ENCODE measurements around the gene SGCG. TPM values are rescaled to one million over a fixed set of nuclear protein-coding genes. Genes with fewer than 3 reads are reported as not detected.

SGCG gene
- total RNA-seq, 2 experiments from 2014 or later = not detected

- ATAC-seq = no peak
- Mint-ChIP-seq H3K27me3 (no peaks in the 10 kb centered on the region), H3K36me3 (peaks cover 38% of the 10 kb centered on the region), H3K9me3 (ENCODE audit: low read depth) (no peaks in the 10 kb centered on the region), H3K27ac (no peak overlapping the region), H3K4me3 (no peak overlapping the region), H3K4me1 (peaks cover 1% of the 10 kb centered on the region)
- CTCF ChIA-PET = no interaction called here
- no peak for DNase-seq
Measured at GRCh38 chr13:23356368-23356767, 175.6 kb downstream of the SGCG start.

- CTCF ChIA-PET = interaction anchor here (1.0 kb wide), 1 partner anchor 45 kb away, joined by 6 read pairs; no protein-coding TSS in a partner anchor
- ATAC-seq (no peak), DNase-seq (no peak)
- Mint-ChIP-seq H3K4me1 (no peaks in the 10 kb centered on the region), H3K4me3 (no peak overlapping the region), H3K36me3 (peaks cover 29% of the 10 kb centered on the region), H3K9me3 (ENCODE audit: low read depth) (no peaks in the 10 kb centered on the region), H3K27ac (no peak overlapping the region), H3K27me3 (no peaks in the 10 kb centered on the region)
Measured at GRCh38 chr13:23357349-23357748, 176.6 kb downstream of the SGCG start.

DNA sequence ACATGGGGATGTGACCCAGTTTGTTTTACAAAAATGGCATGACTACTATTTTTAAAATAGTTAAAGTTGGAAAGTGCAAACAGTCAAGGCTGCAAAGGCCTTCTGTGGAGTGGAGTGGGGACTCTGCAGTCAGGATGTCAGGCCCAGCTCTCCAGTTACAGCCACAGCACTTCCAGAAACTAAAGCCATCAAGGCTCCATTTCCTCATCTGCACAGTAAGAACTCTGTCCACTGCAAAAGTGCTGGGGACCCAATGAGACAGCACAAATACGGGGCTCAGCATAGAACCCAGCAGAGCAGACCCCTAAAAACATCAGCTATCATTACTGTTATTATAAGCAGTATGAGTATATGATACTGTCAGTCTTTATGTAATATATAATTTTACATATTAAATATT, 179.1 kb downstream of the SGCG start:
- no peaks in the 10 kb centered on the region for H3K27me3 Mint-ChIP-seq
- H3K36me3 Mint-ChIP-seq = peaks cover 32% of the 10 kb centered on the region
- CTCF ChIA-PET = no interaction called here

DNA sequence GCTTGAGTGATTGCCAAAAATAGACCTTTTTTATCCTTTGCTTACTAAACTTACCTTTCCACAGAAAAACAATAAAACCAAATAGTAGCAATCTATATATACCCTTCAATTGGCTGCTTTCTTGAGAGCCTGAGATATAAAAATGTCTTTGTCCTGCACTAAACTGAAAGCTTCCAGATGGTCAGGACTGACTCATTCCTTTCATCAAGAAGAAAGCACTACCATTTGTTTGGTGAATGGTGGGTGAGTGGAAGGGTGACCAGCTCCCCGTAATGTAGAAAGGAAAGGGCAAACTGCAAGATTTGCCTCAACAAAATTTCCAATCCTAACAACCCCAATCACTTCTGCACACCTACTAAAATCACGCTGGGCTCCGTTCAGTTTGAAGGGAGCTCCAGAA, 184.9 kb downstream of the SGCG start:
- CTCF ChIA-PET = no interaction called here
- Mint-ChIP-seq H3K4me1 (no peaks in the 10 kb centered on the region), H3K9me3 (ENCODE audit: low read depth) (no peaks in the 10 kb centered on the region), H3K27ac (no peak overlapping the region), H3K36me3 (peaks cover 44% of the 10 kb centered on the region), H3K27me3 (no peaks in the 10 kb centered on the region), H3K4me3 (no peak overlapping the region)
- ATAC-seq (no peak), DNase-seq (no peak)

More for the DNA sequence above, 179.1 kb downstream of the SGCG start:
- ATAC-seq (no peak), DNase-seq (no peak)
- H3K9me3 Mint-ChIP-seq (ENCODE audit: low read depth) = no peaks in the 10 kb centered on the region
- H3K4me3 Mint-ChIP-seq = no peak overlapping the region
- H3K4me1 Mint-ChIP-seq = no peaks in the 10 kb centered on the region
- H3K27ac Mint-ChIP-seq = peak overlapping the region; percentile 36

DNA sequence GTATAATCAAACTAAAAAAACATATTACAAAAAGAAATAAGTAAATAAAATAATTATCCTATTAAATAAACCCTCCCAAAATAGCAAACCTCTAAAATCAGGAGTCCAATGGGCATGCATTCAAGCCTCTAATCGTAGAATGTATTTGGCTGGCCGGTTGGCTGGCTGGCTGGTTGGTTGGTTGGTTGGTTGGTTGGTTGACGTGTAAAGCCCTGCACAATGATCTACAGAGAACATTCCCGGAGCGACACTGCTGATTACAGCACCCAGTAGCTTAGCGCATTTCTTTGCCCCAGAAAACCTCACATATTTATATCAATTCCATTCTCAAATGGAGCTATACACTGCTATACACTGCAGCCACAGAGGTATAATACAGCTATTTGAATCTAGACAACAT, 187.1 kb downstream of the SGCG start:
- CTCF ChIA-PET = no interaction called here
- DNase-seq (no peak), ATAC-seq (no peak)
- Mint-ChIP-seq H3K9me3 (ENCODE audit: low read depth) (no peaks in the 10 kb centered on the region), H3K27ac (no peak overlapping the region), H3K4me1 (peaks cover 9% of the 10 kb centered on the region), H3K27me3 (no peaks in the 10 kb centered on the region), H3K4me3 (no peak overlapping the region), H3K36me3 (peaks cover 56% of the 10 kb centered on the region)

GRCh38 chr13:23372264-23372906, 191.6 kb downstream of the SGCG start:
- Mint-ChIP-seq H3K27ac (no peak overlapping the region), H3K9me3 (ENCODE audit: low read depth) (no peaks in the 10 kb centered on the region), H3K36me3 (peaks cover 38% of the 10 kb centered on the region), H3K4me1 (peaks cover 33% of the 10 kb centered on the region), H3K4me3 (peak overlapping the region; percentile 1), H3K27me3 (no peaks in the 10 kb centered on the region)
- DNase-seq (no peak), ATAC-seq (no peak)
- CTCF ChIA-PET = no interaction called here
